ENCODE measurements around the gene NAV2.
"Not testable (repeated sequence)": the region's sequence is repeated elsewhere in the genome, so short reads cannot be mapped to it uniquely, and the experiment has no call there.

Gene NAV2

DNA sequence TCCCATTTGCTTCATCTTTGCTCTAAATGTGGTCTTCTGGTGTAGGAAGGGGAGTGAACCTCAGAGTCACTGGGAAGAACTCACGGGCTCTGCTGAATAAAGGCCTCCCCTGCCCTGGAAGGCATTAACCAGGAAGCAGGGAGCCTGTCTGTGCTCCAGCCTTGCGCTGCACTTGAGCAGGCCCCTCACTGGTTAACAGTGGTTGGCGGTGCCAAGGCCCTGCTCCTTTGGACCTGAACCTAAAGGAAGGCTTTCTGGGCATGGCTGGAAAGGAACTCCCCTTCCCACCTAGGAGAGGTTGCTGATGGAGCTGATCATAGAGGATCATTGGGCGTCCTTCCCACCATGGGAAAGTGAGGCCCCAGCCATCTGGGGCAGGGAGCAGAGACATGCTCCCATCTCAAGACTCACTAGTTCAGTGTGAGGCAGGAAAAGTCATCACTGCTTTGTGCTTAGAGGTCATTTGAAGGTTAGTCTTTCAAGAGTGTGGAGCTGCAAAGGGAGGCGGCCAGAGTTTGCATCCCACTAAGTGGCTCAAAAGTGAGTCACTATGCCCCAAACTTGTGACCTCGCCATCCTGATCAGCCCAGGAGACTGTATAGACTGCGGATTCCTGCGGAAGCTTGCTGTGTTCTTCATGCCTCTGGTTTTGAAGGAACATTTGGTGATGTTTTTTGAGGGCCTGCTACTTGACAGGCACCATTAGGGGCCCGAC is 397.3 kb downstream of the NAV2 start:
- no peak for DNase-seq

DNA sequence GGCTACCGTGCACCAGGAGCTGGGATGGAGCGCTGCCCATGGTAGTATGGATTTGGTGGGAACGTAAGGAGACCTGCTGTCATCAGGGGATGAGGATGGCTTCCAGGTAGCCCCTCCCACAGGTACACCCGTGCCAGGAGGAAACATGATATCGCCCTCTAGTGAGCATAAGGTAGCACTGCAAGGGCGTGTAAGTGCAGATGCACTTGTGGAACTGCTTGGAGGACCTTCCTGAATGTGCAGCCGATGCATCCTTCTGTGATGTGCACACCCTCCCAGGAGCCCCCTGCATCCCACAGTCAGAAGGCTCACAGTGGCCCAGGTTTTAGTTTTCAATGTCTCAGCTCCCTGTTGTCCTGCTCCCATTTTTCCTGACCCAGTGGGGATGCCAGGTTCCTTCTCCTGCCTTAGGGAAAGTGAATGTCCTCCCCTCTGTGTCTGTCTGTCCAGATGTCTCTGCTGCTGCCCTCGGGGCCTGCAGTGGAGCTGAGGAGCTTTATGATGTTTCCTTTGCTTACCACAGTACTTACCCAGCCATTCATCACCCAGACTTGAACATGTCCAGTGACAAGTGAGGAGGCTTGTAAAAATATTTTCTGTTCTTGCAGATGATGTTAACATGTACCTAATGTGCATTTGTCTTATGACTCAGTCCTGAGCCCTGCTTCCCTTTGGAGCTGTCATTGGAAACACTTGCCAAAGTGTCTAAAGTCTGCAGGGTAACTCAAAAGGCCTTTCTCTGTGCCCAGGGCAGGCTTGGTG is 398.5 kb downstream of the NAV2 start:
- DNase-seq, result peak in 11 of 51 donors; percentile 6 to 26 (median 14)

DNA sequence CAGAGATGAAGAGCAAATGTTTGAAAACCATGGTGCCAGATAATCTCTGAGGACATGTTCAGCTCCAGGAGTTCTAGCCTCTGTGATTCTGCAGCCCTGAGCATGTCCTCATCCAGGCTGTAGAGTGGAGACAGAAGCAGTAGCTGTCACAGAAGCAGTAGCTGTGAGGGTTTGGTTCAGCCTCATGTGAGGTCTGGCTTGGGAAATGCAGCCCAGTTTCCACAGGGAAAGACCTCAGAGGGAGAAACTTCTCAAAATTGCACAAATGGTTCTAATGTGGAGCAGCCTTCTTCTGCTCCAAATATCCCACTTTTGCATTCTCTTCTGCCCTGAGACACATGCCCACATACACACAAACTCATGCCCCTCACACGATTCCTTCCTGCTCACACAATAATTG is 399.2 kb downstream of the NAV2 start:
- DNase-seq, result no peak

DNA sequence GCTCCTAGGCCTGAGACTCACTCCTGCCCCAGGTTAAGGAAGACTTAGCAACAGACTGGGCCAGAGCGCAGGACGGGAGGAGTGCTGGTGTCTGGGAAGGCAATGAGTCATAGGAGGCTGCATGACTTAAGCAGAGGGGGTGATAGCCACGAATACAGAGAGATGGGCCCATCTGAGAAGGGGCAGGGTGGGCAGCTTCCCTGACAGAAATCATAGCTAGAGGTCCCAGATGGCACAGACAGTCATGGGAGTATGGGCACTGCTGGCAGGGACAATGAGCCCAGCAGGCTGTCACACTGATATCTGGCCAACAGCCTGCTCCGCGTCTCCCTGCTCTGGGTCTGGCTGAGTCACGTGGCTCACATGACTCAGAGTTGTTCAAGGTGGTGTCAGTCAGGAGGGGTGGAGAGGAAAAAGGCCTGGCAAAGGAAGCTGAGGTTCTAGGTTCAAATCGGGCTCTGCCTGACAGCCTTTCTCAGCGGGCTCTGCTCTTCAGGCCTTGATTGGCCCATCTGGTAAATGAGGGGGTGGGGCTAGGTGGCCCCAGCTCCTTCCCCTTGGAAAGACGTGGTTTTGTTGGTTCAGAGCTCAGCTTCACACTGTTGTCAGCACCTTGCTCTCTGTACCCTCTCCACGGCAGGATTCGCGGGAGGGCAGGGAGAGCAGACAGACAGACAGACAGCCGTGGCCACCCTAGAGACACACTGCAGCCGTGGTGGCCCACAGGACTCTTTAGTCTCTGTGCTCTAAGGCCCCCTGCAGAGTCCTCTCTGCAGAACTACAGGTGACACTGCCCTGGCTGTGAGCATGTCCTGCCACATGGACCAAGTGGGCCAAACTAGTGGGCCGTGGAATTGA is 399.9 kb downstream of the NAV2 start:
- DNase-seq, result peak in 44 of 51 donors; percentile 14 to 87 (median 48)

DNA sequence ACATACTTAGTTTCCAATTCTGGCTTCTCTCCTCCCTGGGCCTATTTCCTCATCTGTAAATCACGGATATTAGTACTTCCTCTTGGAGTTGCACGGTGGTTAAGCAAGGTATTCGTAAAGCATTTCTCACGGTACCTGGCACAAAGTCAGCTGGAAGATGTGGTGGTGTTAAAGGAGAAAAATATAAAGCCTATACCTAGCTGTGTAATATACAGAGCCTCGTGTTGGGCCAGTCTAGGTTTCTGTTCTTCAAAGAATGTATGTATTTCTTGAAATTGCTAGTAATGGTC is 400.5 kb downstream of the NAV2 start:
- DNase-seq, result no peak

DNA sequence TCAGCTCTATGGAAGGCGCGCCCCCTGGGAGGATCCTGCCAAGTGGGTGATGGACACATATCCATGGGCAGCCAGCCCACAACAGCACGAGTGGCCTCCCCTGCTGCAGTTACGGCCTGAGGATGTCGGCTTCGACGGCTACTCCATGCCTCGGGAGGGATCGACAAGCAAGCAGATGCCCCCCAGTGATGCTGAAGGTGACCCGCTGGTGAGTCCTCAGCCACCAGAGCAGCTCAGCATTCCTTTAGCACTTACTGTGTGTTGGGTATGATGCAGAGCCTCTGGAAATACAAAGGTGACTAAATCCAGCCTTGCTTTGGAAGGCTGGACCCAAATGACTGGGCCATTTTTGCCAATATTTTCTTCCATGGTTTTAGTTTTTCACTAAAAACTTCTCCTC is 402.0 kb downstream of the NAV2 start:
- DNase-seq, result peak in 1 of 51 donors; percentile 12

DNA sequence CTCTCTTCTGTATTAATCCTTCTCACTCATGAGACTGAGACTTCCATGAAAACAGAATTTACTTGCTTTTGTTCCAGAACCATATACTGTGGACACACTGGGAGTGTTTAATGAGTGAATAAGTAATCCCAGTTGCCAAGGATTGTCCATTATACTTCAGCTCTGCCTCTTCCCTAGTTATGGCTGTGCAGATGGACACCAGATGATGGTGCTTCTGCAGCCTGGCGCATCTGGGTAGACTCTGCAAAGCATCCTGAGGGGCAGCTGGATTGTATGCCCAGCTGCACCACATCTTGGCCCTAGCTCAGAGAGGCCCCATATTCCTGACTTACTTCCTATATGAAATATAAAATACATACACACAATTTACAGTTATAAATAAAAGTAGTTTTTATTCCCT is 404.2 kb downstream of the NAV2 start:
- no peak for DNase-seq

DNA sequence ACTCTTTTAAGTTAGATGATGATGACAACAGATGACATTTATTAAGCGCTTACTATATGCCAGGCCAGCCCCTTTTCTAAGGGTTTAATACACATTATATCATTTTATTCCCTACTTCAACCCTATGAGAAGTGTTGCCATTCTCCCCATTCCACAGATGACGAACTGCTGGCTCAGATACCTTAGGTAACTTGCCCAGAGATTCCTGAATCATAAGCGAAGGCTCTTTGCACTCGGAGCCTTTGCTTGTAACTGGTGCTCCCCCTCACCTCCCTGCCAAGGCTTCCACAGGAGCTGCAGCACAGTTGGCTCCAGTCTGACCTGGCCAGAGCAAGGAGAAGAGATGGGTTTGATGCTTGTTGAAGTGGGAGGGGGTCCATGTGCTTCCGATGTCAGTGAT is 404.7 kb downstream of the NAV2 start:
- DNase-seq, result no peak

DNA sequence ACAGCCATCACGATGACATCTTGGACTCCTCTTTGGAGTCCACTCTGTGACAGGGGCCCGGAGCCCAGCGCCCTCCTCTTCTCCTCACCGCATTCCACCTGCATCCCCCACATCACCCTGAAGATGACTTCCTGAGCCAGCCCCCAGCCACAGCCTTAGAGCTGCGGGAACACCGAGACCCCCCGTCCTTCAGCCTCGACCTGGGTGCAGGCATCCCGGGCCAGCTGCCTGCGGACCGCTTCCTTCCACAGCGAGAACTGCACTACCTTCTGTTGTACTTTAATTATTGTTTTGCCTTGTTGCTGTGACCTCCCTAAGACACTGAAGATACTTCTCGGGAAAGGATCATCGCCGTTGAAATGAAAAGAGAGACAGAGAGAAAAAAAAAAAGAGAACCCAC is 405.6 kb downstream of the NAV2 start:
- no peak for DNase-seq

DNA sequence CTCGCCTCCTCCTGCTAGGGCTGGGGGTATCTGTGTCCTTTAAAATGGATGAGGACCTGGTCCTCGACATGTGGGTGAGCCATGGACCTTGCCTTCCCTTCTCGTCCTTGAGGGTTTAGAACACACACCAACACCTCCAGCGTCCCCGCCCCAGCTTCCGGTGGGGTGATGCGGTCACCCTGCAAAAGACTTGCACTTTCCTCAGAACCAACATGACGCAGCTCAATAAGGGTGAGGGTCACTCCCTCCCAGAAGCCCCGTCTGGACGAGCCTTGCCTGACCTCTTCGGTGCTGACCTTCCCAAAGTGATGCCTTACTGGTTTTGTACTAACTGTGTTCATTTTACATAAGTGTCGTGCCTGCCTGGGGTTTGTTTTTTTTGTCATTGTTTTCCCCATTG is 406.7 kb downstream of the NAV2 start:
- no peak for DNase-seq

DNA sequence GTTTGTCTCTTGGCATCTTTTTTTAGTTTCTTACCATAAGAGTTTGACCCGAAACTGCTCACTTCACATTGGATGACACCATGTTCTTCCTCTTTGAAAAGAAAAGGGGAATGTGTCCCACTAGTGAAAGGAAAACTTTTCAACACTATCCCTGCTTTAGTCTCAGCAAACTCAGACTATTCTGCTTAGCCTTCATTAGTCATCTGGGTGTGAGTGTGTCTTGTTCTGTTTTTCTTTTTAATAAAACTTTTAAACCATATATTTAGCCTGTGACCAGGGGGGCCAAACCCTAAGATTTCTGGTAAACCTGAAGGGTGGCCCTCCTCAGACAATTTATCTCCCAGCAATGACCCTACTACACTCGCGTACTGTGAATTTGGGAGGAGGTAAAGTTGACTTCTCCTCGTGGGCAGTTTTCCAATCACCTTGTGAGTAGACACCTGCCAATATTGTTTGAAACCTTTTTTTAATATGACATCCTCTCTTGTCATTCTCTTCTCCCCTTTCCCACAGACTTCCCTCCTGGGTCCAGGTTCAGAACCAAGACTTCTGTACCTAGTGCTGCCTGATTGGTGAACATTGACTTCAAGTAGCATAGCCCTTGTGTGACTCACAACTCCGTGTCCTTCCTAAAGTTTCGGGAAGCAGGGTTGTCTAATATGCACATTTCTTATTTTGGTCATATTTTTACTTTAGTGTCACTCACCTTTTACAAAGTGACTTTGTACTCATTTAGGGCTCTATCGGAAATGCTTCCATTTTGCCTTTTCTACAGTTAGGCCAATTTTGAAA is 407.7 kb downstream of the NAV2 start:
- no peak for DNase-seq

DNA sequence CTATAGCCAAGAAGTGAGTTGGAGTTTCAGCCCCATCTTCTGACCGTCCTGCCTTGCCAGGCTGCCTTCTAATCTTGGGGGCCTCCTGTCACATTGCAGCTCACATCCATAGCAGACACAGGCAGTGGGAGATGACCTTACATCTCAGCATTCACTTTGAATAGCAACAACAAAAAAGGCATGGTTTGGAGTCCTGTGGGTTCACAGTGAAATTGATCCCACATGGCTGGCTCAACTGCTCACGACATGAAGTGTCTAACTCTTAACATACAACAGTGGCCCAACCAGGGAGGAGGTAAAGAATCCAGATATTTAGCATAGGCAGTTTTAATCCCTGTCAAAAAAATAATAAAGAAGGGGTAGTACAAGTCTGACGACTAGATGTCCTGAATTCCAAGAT is 409.5 kb downstream of the NAV2 start:
- no peak for DNase-seq

DNA sequence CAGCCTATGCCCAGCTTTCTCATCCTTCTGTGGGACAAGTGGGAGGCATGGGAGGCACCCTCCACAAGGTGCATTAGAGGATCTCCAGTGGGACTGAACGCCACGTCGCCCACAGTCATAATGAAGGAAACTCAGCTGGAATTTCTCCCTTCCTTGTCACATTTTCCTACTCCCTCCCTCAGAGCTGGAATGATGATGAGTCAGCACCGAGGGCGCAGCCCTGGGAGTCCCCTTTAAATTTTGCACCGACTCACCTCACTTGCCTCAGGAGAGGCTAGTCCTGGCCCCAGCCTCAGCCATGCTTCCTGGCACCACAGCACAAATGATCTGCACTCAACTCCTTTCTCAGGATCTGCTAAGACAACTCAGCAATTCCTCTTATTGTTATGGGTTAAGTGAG is 413.3 kb downstream of the NAV2 start:
- DNase-seq, result no peak

DNA sequence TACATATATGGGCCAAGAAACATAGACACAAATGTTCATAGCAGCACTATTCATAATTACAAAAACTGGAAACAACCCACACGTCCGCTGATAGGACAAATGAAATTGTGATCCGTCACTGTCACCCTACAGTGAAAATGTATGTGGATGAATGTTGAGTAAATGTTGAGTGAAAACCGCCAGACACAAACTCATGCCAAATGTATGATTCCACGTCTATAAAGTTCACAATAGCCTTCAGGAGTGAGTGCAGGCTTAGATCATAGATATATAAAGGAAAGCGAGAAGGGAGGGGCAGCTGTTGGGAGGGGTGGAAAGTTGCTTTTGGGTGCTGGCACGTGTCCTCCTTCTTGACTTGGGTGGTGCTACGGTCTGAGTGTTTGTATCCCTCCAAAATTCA is 414.1 kb downstream of the NAV2 start:
- no peak for DNase-seq

DNA sequence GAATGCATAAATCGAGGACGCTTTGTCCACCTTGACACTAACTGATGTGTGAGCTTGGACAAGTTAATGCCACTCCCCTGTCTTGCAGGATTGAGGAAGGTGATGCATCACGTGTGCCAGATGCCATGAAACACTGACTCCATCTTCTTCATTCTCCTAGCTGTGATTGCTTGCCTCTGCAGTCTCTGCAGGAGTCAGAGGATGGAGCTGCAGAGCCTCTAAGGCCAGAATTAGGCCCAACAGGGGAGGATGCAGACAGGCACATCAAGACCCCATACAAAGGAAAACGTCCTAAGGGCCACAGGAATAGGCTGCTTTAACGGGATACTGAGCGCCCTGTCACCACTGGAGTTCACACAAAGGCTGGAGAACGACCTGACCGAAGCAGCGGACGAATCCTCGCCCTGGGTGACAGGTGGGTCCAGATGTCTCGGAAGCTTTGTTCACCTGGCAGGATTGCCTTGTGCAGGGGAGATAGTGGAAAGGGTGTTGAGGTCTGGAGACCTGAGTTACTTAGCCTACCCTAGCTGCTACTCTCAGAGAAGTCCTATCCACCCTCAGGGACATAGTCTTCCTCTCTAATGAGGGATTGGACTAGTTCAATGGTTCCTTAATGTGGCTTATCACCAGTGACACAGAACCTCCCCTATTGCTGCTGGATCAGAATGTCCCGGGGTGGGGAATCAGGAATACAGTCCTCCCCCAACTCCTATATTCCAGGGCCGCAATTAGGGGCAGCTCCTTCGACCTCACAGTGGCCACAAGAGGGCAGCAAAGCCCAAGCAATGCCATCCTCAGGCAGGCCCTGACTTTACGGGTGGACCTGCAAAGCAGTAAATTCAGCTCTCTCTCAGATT is 415.3 kb downstream of the NAV2 start:
- peak in 48 of 51 donors; percentile 18 to 88 (median 60) for DNase-seq

DNA sequence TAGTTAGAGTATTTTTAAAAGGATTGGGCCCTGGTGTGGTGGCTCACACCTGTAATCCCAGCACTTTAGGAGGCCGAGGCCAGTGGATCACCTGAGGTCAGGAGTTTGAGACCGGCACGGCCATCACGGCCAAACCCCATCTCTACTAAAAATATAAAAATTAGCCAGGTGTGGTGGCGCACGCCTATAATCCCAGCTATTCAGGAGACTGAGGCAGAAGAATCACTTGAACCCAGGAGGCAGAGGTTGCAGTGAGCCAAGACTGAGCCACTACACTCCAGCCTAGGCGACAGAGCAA is 415.8 kb downstream of the NAV2 start:
- DNase-seq, result not testable (repeated sequence)

DNA sequence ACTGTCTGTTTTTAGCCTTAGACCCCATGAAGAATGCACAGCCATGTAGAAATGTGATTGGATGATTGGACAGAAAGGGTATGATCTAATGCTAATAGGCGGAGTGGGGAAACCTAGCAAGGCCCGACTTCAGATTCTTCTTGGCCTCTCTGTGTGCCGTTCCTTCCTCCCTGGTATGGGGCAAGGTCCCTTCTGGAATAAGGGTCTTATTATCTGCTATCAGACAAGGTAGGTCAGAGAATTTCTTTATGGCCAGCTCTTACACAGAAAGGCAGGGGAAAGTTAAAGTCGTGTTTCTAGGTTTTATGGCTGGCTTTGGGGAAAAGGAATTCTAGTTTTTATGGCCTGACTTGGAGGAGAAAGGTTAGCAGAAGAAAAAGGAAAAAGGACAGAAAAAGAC is 417.0 kb downstream of the NAV2 start:
- no peak for DNase-seq

DNA sequence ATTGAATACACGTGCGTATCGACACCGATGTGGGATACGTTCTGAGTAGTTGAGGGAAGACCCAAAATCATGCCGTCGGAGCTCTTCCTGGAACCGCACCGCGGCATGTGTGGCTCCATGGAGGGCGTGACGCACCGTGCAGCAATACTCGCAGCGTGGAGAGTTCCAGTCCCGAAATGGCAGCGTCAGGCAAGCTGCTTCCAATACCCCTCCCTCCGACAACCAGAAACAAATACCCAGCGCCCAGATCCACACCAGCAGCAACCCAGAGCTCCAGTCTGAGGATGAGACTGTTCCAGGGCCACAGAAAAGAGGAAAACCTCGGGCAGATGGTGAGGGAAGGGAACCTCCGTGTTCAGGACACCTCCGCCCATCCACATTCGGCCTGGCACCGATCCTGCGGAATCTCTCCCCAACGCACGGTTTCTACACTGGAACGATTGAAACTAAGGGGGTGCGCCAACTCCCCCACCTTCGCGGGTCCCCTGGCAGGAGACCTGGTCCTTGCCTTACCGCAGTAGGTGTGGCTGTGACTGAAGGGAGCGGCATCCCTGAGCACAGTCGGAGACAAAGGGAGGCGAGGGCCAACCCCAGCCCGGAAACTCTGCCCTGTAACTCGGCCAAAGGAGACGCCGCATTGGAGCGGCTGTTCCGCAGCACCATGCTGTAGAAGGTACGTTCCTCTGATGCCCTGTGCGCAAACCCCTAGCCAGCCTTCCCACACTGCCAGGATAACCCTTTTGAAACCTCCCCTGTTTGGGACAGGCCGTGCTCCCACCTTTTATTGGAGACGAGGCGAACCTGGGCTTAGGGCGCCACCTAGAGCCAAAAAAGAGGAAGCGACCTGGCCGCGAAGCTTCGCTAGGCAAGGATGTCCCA is 419.4 kb downstream of the NAV2 start:
- peak in 31 of 51 donors; percentile 6 to 66 (median 34) for DNase-seq

DNA sequence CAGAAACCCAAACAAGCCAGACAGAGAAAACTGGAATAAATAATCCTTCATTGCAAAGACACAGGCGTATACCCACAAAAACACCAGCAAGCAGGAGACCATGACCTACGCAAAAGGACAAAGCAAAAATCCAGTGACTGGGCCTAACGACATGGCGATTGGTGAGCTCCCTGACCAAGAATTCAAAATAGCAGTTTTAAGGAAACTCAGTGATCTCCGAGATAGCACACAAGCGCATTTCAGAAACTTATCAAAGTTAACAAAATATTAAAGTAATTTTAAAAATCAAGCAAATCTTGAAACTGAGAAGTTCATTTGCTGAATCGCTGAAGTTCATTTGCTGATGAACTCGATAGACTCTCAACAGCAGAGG is 420.0 kb downstream of the NAV2 start:
- DNase-seq, result peak in 1 of 51 donors; percentile 22

All from hypothalamus (tissue), 51 donors.